K562 (cell line): ENCODE data around the gene UNC119. TPM values are rescaled to one million over a fixed set of nuclear protein-coding genes. Genes with fewer than 3 reads are reported as not detected.

Experiments
- ATF1 ChIP-seq, 2 experiments: fragments of 450-650 bp in 1 of 2; IDR thresholded peaks; 2 replicates each; pipeline ENCODE4 v1.6.1; 2016; ENCODE audit warnings: missing compliant biosample characterization in 1 of 2, missing genetic modification characterization in 1 of 2
- ELF2 ChIP-seq: fragments of 250-450 bp; sonication (Bioruptor Pico); IDR thresholded peaks from 2 replicates; pipeline ENCODE4 v1.5.0; 2021; ENCODE audit warnings: mild to moderate bottlenecking
- EZH2 ChIP-seq: IDR thresholded peaks from 2 replicates; pipeline ENCODE4 v1.6.1; 2012; ENCODE audit warnings: low read depth, mild to moderate bottlenecking, inconsistent platforms, low read length, borderline replicate concordance
- FIP1L1 ChIP-seq: fragments of 200-400 bp; formaldehyde crosslinking; IDR thresholded peaks from 2 replicates; pipeline ENCODE4 v1.6.1; 2018; ENCODE audit warnings: mild to moderate bottlenecking, low read depth, low read length; ENCODE audit not compliant: poor library complexity, severe bottlenecking
- MYNN ChIP-seq, 2 experiments: sonication (generic); formaldehyde crosslinking in 1 of 2; IDR thresholded peaks; 2 replicates each; pipeline versions ENCODE4 v1.5.0 to v1.6.1; 2016 to 2020; ENCODE audit warnings: antibody characterized with exemption in 1 of 2, missing genetic modification reagents in 1 of 2
- NR1H2 ChIP-seq: sonication (generic); formaldehyde crosslinking; IDR thresholded peaks from 2 replicates; pipeline ENCODE4 v1.4.0; 2020; ENCODE audit warnings: mild to moderate bottlenecking, missing genetic modification reagents
- POLR2A ChIP-seq: fragments of 450-650 bp; conservative IDR thresholded peaks from 2 replicates; pipeline ENCODE4 v1.6.1; 2016
- SRSF1 ChIP-seq: fragments of 200-400 bp; formaldehyde crosslinking; IDR thresholded peaks from 2 replicates; pipeline ENCODE4 v1.6.1; 2017; ENCODE audit warnings: mild to moderate bottlenecking, low read depth, low read length, moderate library complexity
- STAT5B ChIP-seq: fragments of 250-450 bp; sonication (Bioruptor Pico); IDR thresholded peaks from 2 replicates; pipeline ENCODE4 v1.8.0; 2021; ENCODE audit warnings: mild to moderate bottlenecking, inconsistent platforms
- TBL1XR1 ChIP-seq, 2 experiments: IDR thresholded peaks; 2 replicates each; pipeline ENCODE4 v1.6.1; 2012; ENCODE audit warnings: improper control_type of control experiment in 2 of 2, low read length in 2 of 2, mild to moderate bottlenecking in 1 of 2
- TBP ChIP-seq: optimal IDR thresholded peaks from 2 replicates; pipeline ENCODE3; 2011; ENCODE audit warnings: low read depth, low read length, improper control_type of control experiment
- ZEB2 ChIP-seq: fragments of 450-650 bp; IDR thresholded peaks from 2 replicates; pipeline ENCODE4 v1.6.1; 2016
- ZNF551 ChIP-seq: fragments of 250-450 bp; sonication (Bioruptor Pico); IDR thresholded peaks from 2 replicates; pipeline ENCODE4 v1.5.0; 2021; ENCODE audit warnings: mild to moderate bottlenecking, moderate library complexity
- polyA plus RNA-seq, 8 experiments: library from polyadenylated mRNA; depleted of rRNA in 4 of 8; stranded (reverse) in 5 of 8; unstranded in 3 of 8; fragments of >200 nt; fragmentation: Nextera tagmentation in 2 of 8; fragmentation: Illumina TruSeq in 1 of 8; extraction: Ambion mirVana in 2 of 8; extraction: Trizol in 1 of 8; gene quantifications; 2 replicates each; pipeline versions ENCODE4 v1.2.1 to v1.2.3, GENCODE V29; 2011 to 2014; ENCODE audit warnings: inconsistent platforms in 1 of 8, missing spikeins in 1 of 8
- total RNA-seq, 7 experiments: library from RNA; depleted of rRNA in 6 of 7; stranded (reverse); fragments of >200 nt in 6 of 7; fragmentation: Illumina TruSeq in 2 of 7; extraction: Trizol in 2 of 7; gene quantifications; 2 replicates each; pipeline versions ENCODE4 v1.2.1 to v1.2.3, GENCODE V29; 2011 to 2021; ENCODE audit warnings: low replicate concordance in 1 of 7
- TF ChIP-seq, protein P1 (sequence below), 2 experiments: fragments of 450-650 bp; IDR thresholded peaks; 2 replicates each; pipeline ENCODE4 v1.6.1; 2018; ENCODE audit warnings: mild to moderate bottlenecking in 2 of 2, low read depth in 1 of 2; ENCODE audit not compliant: partially characterized antibody in 2 of 2
- TF ChIP-seq, protein P2 (sequence below): fragments of 450-650 bp; IDR thresholded peaks from 2 replicates; pipeline ENCODE4 v1.6.1; 2016; ENCODE audit warnings: mild to moderate bottlenecking
- TF ChIP-seq, protein P3 (sequence below): fragments of 450-650 bp; IDR thresholded peaks from 2 replicates; pipeline ENCODE4 v1.6.1; 2018; ENCODE audit not compliant: partially characterized antibody

UNC119 gene
- total and polyA plus RNA-seq, 9 of the 15 experiments (the other 6 are each of a cell fraction or from before 2014, with no cell fraction given): 0.37 to 47.7 (median 16.3) TPM

DNA sequence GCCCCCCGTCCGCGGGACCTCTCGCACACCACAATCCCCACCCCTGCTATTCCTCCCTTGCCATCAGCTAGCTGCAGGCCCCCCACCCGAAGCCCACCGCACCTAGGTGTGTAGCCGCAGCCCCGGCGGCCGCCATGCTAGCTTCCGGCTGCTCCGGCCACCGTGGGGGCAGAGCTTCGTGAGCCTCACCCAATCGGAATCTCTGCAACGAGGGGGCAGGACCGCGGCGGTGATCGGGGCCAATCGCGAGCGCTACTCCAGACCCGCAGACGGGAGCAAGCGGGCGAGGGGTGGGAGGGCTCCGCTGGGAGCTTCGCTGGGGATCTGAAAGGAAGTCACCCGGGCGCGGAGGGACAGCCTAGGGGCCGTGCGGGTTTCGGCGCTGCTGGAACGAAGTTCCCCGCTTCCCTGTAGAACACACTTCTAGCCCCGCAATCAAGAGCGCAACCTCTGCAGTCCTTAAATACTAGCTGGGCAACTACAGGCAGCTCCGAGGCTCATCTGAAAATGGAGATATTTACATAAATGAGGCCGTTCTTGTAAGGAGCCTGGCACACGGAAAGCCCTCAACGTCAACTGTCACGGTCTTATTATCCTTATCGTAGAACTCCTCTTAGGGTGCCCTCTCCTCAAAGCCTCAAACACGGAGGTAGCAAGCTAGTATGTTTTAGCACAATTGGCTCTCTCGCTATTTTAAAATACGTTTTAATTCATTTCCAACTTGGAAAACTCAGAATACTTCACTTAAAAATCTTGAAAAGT, 19.1 kb upstream of the UNC119 start, which contains the start of gene PIGS (continued):
- TF ChIP-seq, protein P1, sequence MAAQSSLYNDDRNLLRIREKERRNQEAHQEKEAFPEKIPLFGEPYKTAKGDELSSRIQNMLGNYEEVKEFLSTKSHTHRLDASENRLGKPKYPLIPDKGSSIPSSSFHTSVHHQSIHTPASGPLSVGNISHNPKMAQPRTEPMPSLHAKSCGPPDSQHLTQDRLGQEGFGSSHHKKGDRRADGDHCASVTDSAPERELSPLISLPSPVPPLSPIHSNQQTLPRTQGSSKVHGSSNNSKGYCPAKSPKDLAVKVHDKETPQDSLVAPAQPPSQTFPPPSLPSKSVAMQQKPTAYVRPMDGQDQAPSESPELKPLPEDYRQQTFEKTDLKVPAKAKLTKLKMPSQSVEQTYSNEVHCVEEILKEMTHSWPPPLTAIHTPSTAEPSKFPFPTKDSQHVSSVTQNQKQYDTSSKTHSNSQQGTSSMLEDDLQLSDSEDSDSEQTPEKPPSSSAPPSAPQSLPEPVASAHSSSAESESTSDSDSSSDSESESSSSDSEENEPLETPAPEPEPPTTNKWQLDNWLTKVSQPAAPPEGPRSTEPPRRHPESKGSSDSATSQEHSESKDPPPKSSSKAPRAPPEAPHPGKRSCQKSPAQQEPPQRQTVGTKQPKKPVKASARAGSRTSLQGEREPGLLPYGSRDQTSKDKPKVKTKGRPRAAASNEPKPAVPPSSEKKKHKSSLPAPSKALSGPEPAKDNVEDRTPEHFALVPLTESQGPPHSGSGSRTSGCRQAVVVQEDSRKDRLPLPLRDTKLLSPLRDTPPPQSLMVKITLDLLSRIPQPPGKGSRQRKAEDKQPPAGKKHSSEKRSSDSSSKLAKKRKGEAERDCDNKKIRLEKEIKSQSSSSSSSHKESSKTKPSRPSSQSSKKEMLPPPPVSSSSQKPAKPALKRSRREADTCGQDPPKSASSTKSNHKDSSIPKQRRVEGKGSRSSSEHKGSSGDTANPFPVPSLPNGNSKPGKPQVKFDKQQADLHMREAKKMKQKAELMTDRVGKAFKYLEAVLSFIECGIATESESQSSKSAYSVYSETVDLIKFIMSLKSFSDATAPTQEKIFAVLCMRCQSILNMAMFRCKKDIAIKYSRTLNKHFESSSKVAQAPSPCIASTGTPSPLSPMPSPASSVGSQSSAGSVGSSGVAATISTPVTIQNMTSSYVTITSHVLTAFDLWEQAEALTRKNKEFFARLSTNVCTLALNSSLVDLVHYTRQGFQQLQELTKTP (IDR thresholded peaks at IDR 0.05; ENCODE audit: low read depth in 1 of 2, partially characterized antibody in 2 of 2): no peak
- TF ChIP-seq ZEB2 (peak; percentile 67), TBL1XR1 (IDR thresholded peaks at IDR 0.05; ENCODE audit: low read length in 2 of 2) (peak; percentile 17 to 33; a peak in 2 of 4 replicates), TBP (peak; percentile 85), STAT5B (CRISPR knock-in tag) (no peak), SRSF1 (no peak), ATF1 (CRISPR knock-in tag; IDR thresholded peaks at IDR 0.05) (no peak), ATF1 (tag; IDR thresholded peaks at IDR 0.05) (peak; percentile 64; the same call in 1 of the 2 replicates), ZNF551 (CRISPR knock-in tag) (no peak), EZH2 (no peak), POLR2A (peak; percentile 91), ELF2 (CRISPR knock-in tag) (peak; percentile 57; the same call in 1 of the 2 replicates), MYNN (IDR thresholded peaks at IDR 0.05) (0 out of 2 replicates have a peak, but pooled peaks have one; percentile 44), MYNN (CRISPR knock-in tag; IDR thresholded peaks at IDR 0.05) (no peak), FIP1L1 (no peak), NR1H2 (CRISPR knock-in tag) (no peak)
- TF ChIP-seq, protein P2, sequence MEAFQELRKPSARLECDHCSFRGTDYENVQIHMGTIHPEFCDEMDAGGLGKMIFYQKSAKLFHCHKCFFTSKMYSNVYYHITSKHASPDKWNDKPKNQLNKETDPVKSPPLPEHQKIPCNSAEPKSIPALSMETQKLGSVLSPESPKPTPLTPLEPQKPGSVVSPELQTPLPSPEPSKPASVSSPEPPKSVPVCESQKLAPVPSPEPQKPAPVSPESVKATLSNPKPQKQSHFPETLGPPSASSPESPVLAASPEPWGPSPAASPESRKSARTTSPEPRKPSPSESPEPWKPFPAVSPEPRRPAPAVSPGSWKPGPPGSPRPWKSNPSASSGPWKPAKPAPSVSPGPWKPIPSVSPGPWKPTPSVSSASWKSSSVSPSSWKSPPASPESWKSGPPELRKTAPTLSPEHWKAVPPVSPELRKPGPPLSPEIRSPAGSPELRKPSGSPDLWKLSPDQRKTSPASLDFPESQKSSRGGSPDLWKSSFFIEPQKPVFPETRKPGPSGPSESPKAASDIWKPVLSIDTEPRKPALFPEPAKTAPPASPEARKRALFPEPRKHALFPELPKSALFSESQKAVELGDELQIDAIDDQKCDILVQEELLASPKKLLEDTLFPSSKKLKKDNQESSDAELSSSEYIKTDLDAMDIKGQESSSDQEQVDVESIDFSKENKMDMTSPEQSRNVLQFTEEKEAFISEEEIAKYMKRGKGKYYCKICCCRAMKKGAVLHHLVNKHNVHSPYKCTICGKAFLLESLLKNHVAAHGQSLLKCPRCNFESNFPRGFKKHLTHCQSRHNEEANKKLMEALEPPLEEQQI: no peak
- TF ChIP-seq, protein P3, sequence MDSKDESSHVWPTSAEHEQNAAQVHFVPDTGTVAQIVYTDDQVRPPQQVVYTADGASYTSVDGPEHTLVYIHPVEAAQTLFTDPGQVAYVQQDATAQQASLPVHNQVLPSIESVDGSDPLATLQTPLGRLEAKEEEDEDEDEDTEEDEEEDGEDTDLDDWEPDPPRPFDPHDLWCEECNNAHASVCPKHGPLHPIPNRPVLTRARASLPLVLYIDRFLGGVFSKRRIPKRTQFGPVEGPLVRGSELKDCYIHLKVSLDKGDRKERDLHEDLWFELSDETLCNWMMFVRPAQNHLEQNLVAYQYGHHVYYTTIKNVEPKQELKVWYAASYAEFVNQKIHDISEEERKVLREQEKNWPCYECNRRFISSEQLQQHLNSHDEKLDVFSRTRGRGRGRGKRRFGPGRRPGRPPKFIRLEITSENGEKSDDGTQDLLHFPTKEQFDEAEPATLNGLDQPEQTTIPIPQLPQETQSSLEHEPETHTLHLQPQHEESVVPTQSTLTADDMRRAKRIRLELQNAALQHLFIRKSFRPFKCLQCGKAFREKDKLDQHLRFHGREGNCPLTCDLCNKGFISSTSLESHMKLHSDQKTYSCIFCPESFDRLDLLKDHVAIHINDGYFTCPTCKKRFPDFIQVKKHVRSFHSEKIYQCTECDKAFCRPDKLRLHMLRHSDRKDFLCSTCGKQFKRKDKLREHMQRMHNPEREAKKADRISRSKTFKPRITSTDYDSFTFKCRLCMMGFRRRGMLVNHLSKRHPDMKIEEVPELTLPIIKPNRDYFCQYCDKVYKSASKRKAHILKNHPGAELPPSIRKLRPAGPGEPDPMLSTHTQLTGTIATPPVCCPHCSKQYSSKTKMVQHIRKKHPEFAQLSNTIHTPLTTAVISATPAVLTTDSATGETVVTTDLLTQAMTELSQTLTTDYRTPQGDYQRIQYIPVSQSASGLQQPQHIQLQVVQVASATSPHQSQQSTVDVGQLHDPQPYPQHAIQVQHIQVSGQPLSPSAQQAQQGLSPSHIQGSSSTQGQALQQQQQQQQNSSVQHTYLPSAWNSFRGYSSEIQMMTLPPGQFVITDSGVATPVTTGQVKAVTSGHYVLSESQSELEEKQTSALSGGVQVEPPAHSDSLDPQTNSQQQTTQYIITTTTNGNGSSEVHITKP: peak; percentile 66
